ENCODE measurements around the gene RBM44.

The RBM44 gene

GRCh38 chr2:237889811-237890210 lies 91.2 kb downstream of the RBM44 start:
- Histone ChIP-seq H3K27me3 (replicated peaks in 2 of 5; ENCODE audit: control insufficient read depth in 4 of 5, insufficient read depth in 5 of 5, low read length in 4 of 5) (no peaks in the 10 kb centered on the region), H3K9me3 (ENCODE audit: control extremely low read depth in 1 of 5, control insufficient read depth in 4 of 5, insufficient read depth in 2 of 5, low read depth in 1 of 5, low read length in 4 of 5) (no peaks in the 10 kb centered on the region), H3K27ac (ENCODE audit: insufficient read depth in 1 of 2, low read depth in 1 of 2, low read length in 2 of 2, poor library complexity in 1 of 2, severe bottlenecking in 2 of 2) (no peak overlapping the region), H3K4me1 (ENCODE audit: control extremely low read depth in 1 of 4, control insufficient read depth in 4 of 4, insufficient read depth in 4 of 4, low read length in 3 of 4) (peaks cover 5 to 31% (median 16%) of the 10 kb centered on the region in 4 experiments), H3K4me3 (ENCODE audit: control insufficient read depth in 1 of 7, extremely low read depth in 1 of 7, insufficient read depth in 4 of 7, low read depth in 2 of 7, low read length in 6 of 7) (no peak overlapping the region), H3K36me3 (ENCODE audit: control insufficient read depth in 4 of 4, insufficient read depth in 4 of 4, low read length in 3 of 4) (no peaks in the 10 kb centered on the region)
- ChIA-PET POLR2A (no interaction called here), CTCF (no interaction called here)
- no peak for DNase-seq
- 96% methylated on average over 10 of the region's 10 CpGs for WGBS (ENCODE audit: insufficient coverage)
